ENCODE results near the gene C5orf15. TPM values are rescaled to one million over a fixed set of nuclear protein-coding genes. Genes with fewer than 3 reads are reported as not detected.

The C5orf15 gene
- total and polyA plus RNA-seq, 2 experiments from 2014 or later, result 37.7 to 61.4 TPM

- Histone ChIP-seq H2AFZ (no peak overlapping the region), H3K27me3 (ENCODE audit: insufficient read depth) (no peaks in the 10 kb centered on the region), H3K27ac (ENCODE audit: low read depth) (no peak overlapping the region), H3K4me3 (no peak overlapping the region), H3K36me3 (ENCODE audit: insufficient read depth) (no peaks in the 10 kb centered on the region), H3K9me2 (ENCODE audit: insufficient read depth) (no peaks in the 10 kb centered on the region; the same call in 1 of the 2 replicates), H3K4me1 (ENCODE audit: insufficient read depth) (no peaks in the 10 kb centered on the region), H4K20me1 (replicated peaks; ENCODE audit: insufficient read depth) (no peaks in the 10 kb centered on the region), H3K79me2 (replicated peaks; ENCODE audit: insufficient read depth) (no peaks in the 10 kb centered on the region), H3K4me2 (no peak overlapping the region), H3F3A (replicated peaks; ENCODE audit: low read depth) (no peaks in the 10 kb centered on the region)
- Mint-ChIP-seq H3K36me3 (ENCODE audit: low read depth) (peaks cover 3% of the 10 kb centered on the region; the same call in 1 of the 3 replicates), H3K4me3 (no peak overlapping the region), H3K9me3 (peaks cover 11% of the 10 kb centered on the region), H3K27me3 (ENCODE audit: insufficient read depth, low read depth, poor library complexity) (peaks cover 2% of the 10 kb centered on the region), H3K27ac (no peak overlapping the region), H3K4me1 (peaks cover 7% of the 10 kb centered on the region)
- ATAC-seq, result no peak
- TF ChIP-seq JUNB (IDR thresholded peaks at IDR 0.05; ENCODE audit: unreplicated experiment), result no peak
- TF ChIP-seq, protein P1, sequence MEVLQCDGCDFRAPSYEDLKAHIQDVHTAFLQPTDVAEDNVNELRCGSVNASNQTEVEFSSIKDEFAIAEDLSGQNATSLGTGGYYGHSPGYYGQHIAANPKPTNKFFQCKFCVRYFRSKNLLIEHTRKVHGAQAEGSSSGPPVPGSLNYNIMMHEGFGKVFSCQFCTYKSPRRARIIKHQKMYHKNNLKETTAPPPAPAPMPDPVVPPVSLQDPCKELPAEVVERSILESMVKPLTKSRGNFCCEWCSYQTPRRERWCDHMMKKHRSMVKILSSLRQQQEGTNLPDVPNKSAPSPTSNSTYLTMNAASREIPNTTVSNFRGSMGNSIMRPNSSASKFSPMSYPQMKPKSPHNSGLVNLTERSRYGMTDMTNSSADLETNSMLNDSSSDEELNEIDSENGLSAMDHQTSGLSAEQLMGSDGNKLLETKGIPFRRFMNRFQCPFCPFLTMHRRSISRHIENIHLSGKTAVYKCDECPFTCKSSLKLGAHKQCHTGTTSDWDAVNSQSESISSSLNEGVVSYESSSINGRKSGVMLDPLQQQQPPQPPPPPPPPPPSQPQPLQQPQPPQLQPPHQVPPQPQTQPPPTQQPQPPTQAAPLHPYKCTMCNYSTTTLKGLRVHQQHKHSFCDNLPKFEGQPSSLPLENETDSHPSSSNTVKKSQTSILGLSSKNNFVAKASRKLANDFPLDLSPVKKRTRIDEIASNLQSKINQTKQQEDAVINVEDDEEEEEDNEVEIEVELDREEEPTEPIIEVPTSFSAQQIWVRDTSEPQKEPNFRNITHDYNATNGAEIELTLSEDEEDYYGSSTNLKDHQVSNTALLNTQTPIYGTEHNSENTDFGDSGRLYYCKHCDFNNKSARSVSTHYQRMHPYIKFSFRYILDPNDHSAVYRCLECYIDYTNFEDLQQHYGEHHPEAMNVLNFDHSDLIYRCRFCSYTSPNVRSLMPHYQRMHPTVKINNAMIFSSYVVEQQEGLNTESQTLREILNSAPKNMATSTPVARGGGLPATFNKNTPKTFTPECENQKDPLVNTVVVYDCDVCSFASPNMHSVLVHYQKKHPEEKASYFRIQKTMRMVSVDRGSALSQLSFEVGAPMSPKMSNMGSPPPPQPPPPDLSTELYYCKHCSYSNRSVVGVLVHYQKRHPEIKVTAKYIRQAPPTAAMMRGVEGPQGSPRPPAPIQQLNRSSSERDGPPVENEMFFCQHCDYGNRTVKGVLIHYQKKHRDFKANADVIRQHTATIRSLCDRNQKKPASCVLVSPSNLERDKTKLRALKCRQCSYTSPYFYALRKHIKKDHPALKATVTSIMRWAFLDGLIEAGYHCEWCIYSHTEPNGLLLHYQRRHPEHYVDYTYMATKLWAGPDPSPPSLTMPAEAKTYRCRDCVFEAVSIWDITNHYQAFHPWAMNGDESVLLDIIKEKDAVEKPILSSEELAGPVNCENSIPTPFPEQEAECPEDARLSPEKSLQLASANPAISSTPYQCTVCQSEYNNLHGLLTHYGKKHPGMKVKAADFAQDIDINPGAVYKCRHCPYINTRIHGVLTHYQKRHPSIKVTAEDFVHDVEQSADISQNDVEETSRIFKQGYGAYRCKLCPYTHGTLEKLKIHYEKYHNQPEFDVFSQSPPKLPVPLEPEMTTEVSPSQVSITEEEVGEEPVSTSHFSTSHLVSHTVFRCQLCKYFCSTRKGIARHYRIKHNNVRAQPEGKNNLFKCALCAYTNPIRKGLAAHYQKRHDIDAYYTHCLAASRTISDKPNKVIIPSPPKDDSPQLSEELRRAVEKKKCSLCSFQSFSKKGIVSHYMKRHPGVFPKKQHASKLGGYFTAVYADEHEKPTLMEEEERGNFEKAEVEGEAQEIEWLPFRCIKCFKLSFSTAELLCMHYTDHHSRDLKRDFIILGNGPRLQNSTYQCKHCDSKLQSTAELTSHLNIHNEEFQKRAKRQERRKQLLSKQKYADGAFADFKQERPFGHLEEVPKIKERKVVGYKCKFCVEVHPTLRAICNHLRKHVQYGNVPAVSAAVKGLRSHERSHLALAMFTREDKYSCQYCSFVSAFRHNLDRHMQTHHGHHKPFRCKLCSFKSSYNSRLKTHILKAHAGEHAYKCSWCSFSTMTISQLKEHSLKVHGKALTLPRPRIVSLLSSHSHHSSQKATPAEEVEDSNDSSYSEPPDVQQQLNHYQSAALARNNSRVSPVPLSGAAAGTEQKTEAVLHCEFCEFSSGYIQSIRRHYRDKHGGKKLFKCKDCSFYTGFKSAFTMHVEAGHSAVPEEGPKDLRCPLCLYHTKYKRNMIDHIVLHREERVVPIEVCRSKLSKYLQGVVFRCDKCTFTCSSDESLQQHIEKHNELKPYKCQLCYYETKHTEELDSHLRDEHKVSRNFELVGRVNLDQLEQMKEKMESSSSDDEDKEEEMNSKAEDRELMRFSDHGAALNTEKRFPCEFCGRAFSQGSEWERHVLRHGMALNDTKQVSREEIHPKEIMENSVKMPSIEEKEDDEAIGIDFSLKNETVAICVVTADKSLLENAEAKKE (CRISPR knock-in tag; IDR thresholded peaks at IDR 0.05), result no peak
- no peak for TF ChIP-seq ETS1 (IDR thresholded peaks at IDR 0.05)
- TF ChIP-seq CREB1 (CRISPR knock-in tag; IDR thresholded peaks at IDR 0.05; ENCODE audit: low read depth), result no peak
- no peak for TF ChIP-seq NANOG (IDR thresholded peaks at IDR 0.05; ENCODE audit: borderline replicate concordance)
- no peak for TF ChIP-seq EZH2 (IDR thresholded peaks at IDR 0.05; ENCODE audit: low read depth, unreplicated experiment)
- no peak for DNase-seq (ENCODE audit: low spot score)
Measured at GRCh38 chr5:133939668-133940067, 28.8 kb downstream of the C5orf15 start.
